HEK293T (cell line): ENCODE data around the gene ZHX3.

Experiments
- BHLHE40 ChIP-seq: fragments of 450-650 bp; IDR thresholded peaks from 2 replicates; pipeline ENCODE4 v1.6.1; 2016; ENCODE audit warnings: mild to moderate bottlenecking, moderate library complexity, borderline replicate concordance
- CTBP1 ChIP-seq: fragments of 450-650 bp; IDR thresholded peaks from 2 replicates; pipeline ENCODE4 v1.6.1; 2016; ENCODE audit warnings: borderline replicate concordance
- ELF4 ChIP-seq: fragments of 450-650 bp; IDR thresholded peaks from 2 replicates; pipeline ENCODE4 v1.6.1; 2017; ENCODE audit warnings: antibody characterized with exemption
- FOXA1 ChIP-seq: fragments of 450-650 bp; IDR thresholded peaks from 2 replicates; pipeline ENCODE4 v1.6.1; 2016; ENCODE audit warnings: mild to moderate bottlenecking
- FOXM1 ChIP-seq: fragments of 450-650 bp; IDR thresholded peaks from 2 replicates; pipeline ENCODE4 v1.6.1; 2017; ENCODE audit warnings: mild to moderate bottlenecking, borderline replicate concordance
- LEF1 ChIP-seq: fragments of 450-650 bp; IDR thresholded peaks from 2 replicates; pipeline ENCODE4 v1.6.1; 2017; ENCODE audit warnings: mild to moderate bottlenecking, borderline replicate concordance
- SP1 ChIP-seq: fragments of 450-650 bp; IDR thresholded peaks from 2 replicates; pipeline ENCODE4 v1.6.1; 2017
- SUZ12 ChIP-seq: fragments of 450-650 bp; IDR thresholded peaks from 2 replicates; pipeline ENCODE4 v1.6.1; 2016; ENCODE audit warnings: mild to moderate bottlenecking

DNA sequence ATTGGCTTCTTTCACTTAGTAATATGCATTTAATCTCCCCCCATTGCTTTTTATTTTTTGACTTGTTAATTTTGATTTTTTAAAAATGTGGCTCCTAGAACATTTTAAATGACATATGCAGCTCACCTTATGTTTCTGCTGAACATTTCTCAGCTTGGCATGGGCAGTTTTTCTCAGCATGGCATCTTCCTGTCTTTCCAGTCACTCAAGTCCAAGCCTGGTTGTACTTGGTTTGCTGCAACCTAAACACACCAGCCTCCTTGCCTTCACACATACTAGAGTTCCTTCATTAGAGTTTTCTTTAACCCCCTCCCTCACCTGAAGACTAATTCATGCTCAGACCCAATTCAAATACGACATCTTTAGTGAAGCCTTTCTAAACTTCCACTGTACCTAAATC is 86.4 kb downstream of the ZHX3 start:
- TF ChIP-seq BHLHE40 (no peak), ELF4 (no peak), FOXM1 (no peak), SUZ12 (no peak), LEF1 (no peak), CTBP1 (no peak), FOXA1 (no peak), SP1 (no peak)
